ENCODE measurements around the gene CXXC4. TPM values are rescaled to one million over a fixed set of nuclear protein-coding genes. Genes with fewer than 3 reads are reported as not detected.

Gene CXXC4
- polyA plus RNA-seq, 12 donors, result 2.2 to 9.5 (median 3.3) TPM; not detected in 1

DNA sequence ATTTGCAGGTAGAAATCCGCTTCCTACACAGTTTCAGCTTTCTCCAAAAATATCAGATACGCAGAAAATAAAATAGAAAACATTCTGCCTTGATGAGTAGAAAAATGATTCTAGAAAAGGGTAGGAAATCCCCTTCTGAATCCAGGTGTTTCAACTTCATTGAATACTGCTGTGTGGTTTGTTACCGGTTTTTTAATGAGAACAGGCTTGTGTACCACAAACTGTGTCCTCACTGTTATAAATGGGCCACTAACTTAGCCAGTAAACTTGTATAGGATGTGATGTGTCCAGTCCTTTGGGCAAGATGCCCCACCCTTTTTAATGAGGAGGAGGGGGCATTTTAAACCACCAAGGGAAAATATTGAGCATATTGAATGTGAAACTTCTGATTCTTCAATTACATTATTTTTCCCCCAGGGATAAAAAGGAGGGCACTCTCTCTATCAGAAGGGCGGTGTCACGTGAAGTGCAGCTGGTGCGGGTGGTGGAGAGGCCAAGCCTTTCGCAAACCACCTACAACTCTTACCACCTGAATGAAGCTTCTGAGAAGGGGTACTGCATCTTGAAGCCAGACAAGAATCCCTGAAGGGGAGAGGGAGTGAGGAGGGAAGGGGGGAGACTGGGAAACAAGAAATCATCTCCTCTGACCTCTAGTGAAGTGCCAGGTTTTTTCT is 4.5 kb downstream of the CXXC4 start:
- DNase-seq, result no peak

DNA sequence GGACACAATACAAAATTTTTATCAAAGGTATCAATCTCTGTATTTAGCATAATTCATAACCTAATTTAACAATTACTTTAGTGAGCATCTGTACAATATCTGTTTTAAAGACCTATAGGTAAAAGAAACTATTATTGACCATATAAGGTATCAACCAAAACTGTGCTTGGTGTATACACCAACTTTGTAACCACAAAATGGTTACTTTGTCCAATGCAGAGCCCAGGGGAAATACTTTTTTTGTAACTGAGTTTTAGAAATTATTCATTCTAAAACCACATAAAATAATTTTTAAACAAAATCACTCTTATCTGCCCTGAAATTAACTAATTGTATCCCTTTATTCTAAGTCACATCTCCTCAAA is 5.0 kb downstream of the CXXC4 start:
- no peak for DNase-seq

DNA sequence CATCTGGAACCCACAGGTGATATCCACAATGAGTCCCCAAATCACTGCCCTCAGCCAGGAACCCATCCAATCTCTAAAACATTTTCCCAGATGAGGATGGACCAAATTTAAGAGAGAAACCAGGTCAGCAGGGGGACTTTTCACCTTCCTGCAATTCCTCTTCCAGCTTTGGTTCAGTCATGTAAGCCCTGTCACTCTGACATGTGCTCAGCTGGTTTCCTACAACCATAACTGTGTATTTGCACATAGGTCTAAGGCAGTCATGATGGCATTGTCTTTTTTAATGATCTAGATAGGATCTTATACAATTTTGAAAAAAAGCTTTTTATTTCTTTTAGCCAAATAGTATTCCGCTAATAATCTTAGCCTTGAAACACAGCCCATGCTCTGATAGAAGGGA is 6.5 kb downstream of the CXXC4 start:
- DNase-seq, result no peak

- no peak for DNase-seq
Measured at GRCh38 chr4:104486716-104487504, 7.8 kb downstream of the CXXC4 start.

GRCh38 chr4:104475652-104476051 is 19.0 kb downstream of the CXXC4 start:
- no peak for DNase-seq

- DNase-seq, result no peak
Measured at GRCh38 chr4:104472766-104473165, 21.9 kb downstream of the CXXC4 start.

DNA sequence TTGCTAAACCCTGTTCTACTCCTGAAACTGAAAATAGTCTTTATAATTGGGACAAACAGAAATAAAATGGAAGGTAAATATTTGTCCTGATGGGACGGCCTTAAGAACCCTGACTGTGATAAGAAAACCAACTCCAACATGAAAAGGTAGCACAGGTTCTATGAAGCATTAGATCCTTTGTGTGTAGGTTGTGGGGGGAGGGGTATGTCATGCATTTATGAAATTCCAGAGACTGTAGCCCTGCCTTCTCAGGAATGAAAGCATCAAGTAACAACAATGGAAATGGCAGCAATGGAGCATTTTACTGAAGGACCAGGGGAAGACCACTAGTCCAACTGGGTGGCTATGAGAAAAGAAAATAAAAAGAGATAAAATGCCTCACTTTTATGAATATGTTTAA is 23.9 kb downstream of the CXXC4 start:
- DNase-seq, result no peak

DNA sequence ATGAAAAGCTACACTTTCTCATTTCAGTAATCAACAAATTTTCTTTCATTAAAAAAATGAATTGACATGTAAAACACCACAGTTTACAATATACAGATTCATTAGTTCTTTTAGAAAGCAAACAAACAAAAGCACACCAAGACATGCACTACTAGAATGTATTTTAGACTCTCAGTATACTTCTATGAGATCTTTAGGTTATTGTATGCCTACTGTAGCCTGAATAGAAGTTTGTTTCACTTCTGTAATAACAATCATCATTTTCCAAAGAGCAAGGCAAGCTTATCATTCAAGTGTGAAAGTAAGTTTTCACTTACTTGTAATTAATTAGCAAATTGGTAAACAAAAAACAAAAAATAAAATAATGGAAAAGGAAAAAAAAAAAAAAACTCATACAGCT is 24.9 kb downstream of the CXXC4 start:
- no peak for DNase-seq

GRCh38 chr4:104465619-104466018 is 29.1 kb downstream of the CXXC4 start:
- DNase-seq, result no peak

DNA sequence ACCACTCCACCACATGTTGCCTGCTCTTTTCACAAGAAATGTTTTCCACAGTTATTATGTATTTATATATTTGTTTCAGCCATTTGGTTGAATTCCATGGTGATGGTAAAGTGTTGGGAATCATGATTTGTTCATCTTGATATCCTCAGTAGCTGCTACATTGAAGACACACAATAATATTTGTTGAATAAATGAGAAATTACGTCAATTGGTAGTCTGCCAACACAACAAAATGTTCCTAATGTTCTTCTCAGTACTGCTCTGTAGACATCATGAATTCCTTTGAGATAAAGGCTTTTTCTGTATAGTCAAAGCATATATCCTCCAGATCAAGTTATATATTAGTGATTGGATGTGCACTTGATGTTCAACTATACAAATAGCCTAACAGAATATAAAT is 29.5 kb downstream of the CXXC4 start:
- peak; percentile 12 for DNase-seq

DNA sequence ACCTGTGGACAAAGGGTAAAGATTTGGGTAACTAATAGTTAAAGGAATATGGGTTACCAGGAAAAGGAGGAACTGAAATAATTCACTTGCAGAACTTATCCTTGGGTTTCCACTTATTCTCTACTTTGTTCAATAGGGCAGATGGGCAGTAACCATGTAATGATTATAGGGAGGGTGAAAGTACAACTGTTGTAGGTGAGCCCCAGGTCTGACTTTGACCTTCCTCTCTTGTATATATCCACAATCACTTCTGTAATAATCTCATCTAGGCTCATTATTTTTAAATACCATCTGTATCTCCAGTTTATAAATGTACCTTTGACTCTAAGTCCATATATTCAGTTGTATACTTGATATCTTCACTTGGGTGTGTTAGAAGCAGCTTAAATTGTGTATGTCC is 32.1 kb downstream of the CXXC4 start:
- DNase-seq, result no peak

DNA sequence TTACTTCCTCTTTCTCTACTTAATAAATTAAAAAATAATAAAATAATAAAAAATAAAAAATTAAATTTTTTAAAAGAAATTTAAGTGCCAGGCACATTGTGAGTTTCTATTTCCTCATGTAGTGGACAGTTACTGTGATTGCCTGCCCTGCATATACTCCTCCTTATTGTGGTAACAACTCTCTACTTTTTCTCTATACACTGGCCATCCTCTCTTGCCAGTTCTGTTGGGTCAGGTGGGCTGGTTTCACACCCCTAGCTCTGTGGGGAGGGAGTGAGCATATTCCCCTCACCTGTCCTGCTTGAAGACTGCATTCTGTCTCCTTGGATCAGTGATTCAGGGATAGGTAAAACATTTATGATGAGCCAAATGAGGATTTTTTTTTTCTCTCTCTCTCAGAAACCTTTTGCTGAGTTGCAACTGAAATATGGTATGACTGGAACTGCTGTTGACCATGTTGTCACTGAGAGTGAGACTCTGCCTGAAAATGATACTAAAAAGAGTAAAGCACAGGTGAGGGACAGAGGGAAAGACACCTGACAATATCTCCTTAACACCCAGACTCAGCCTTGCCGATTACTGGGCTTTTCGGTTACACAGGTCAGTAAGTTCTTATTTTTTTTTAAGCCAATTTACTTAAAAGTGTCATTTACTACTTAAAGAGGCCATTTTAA is 37.2 kb downstream of the CXXC4 start:
- DNase-seq, result no peak

- DNase-seq, result no peak
Measured at GRCh38 chr4:104451573-104451972, 43.1 kb downstream of the CXXC4 start.

GRCh38 chr4:104449537-104449936 is 45.2 kb downstream of the CXXC4 start:
- no peak for DNase-seq

DNA sequence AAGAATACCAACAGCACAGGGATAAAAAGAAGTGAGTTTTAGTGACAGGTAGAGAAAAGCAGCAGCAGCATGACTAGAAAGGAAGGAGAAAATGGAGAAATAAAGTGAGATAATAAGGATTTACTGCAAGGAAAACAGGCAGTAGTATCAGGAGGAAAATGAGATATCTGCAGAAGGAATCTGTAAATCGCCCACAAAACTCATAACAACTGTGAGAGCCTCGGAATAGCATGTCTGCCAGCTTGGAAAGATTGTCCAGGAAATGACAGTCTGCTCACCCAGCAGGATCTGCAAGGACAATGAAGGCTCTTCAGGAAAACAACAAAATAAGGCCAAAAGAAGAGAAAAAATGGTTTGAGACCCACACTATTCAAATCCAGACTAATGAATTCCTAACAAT is 47.4 kb downstream of the CXXC4 start:
- DNase-seq, result no peak

- no peak for DNase-seq
Measured at GRCh38 chr4:104446431-104447278, 48.0 kb downstream of the CXXC4 start.

- no peak for DNase-seq
Measured at GRCh38 chr4:104444685-104445084, 50.0 kb downstream of the CXXC4 start.

GRCh38 chr4:104436542-104436941 is 58.2 kb downstream of the CXXC4 start:
- no peak for DNase-seq

DNA sequence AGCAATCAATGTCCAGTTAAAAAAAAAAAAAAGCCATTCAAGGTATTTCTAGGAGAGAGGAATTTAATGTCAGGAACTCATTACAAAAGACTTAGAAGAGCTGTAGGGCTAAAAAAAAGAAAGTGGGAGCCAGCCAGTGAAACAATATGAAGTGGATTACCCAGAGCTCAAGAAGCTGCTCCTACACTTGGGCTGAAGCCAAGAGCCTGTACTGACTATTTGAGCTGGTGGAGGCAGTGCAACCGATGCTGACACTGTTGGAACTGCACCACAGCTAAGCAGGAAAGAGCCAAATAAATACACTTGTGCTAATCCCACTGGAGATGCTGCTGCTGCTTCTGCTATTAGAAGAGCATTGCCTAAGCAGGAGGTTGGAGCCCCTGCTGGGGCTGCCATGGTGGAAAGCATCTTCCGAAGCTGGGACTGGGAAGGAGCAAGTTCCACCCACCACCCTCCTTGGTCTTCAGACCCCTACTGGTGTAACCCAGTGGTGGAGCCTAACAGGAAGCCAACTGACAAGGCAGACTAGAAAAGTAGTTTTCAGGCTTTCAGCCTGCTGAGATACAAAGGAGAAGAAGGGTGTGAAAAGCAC is 65.4 kb downstream of the CXXC4 start:
- DNase-seq, result no peak

- no peak for DNase-seq
Measured at GRCh38 chr4:104425948-104426347, 68.7 kb downstream of the CXXC4 start.

DNA sequence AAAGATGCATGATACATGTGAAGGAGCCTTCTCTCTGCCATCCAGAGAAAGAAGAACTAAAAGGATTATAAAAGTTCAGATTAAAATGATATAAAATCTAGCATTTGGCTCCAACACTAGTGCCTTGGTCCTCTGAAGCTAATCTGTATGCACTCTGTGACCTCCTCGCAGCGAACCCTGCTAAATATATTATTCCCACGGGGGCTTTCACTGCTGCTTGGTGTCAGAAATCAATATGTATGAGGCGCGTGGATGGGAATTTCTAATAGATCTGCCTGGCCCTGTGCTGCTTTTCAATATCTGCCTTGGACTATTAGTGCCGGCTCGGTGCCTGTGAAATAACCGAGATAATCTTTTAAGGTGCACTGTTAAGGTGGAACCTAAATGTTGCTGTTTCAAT is 69.7 kb downstream of the CXXC4 start:
- DNase-seq, result no peak

- no peak for DNase-seq
Measured at GRCh38 chr4:104424475-104424941, 70.2 kb downstream of the CXXC4 start.

Data from muscle of arm (tissue), 12 donors.